Colonic mucosa (tissue), 4 donors: ENCODE data around the gene SCAF1. TPM values are rescaled to one million over a fixed set of nuclear protein-coding genes. Genes with fewer than 3 reads are reported as not detected.

Source experiments
- DNase-seq: peaks from one replicate; pipeline ENCODE4 v3.0.0-alpha.2; 2020
- H3K27ac ChIP-seq: fragments of 200-600 bp; one replicate; pipeline ENCODE4 v1.8.0; 2021
- H3K27me3 ChIP-seq: fragments of 200-600 bp; one replicate; pipeline ENCODE4 v1.8.0; 2021
- H3K36me3 ChIP-seq: fragments of 200-600 bp; one replicate; pipeline ENCODE4 v1.8.0; 2021
- H3K4me1 ChIP-seq: fragments of 200-600 bp; one replicate; pipeline ENCODE4 v1.8.0; 2021; ENCODE audit warnings: mild to moderate bottlenecking
- H3K4me3 ChIP-seq: fragments of 200-600 bp; one replicate; pipeline ENCODE4 v1.8.0; 2021
- H3K9ac ChIP-seq, 2 donors: one replicate each; pipeline ENCODE4 v1.7.0; 2013; ENCODE audit warnings: control low read depth in 2 of 2, low read depth in 2 of 2, low read length in 2 of 2
- H3K9me3 ChIP-seq: fragments of 200-600 bp; one replicate; pipeline ENCODE4 v1.8.0; 2021
- CTCF ChIP-seq: fragments of 200-600 bp; IDR thresholded peaks from one replicate; pipeline ENCODE4 v1.8.0; 2022; ENCODE audit warnings: antibody characterized with exemption, mild to moderate bottlenecking
- intact Hi-C: fragments of 100-400 bp; cut with DNase I; formaldehyde crosslinking; loops from one replicate; pipeline ENCODE4 v1.14.1; 2022
- total RNA-seq, 2 donors: library from RNA; stranded (reverse); fragmentation: NEBNext Ultra II Directional in 1 of 2; extraction: Animal tissue kit (Norgen Biotek cat#: 25700) in 1 of 2; gene quantifications; one replicate each; pipeline ENCODE4 v1.2.1, GENCODE V29; 2021
- donor health status: healthy.
- donor health status: DM: no; HTN: no; CAD: no.
- donor health status: DM: no; HTN: no; CAD: no.

The SCAF1 gene
- total RNA-seq, 2 donors from 2014 or later, result 54.2 to 85.7 TPM

- Histone ChIP-seq H3K9me3 (no peaks in the 10 kb centered on the region), H3K27me3 (peaks cover 6% of the 10 kb centered on the region), H3K9ac (no peak overlapping the region), H3K4me1 (peaks cover 11% of the 10 kb centered on the region), H3K36me3 (no peaks in the 10 kb centered on the region), H3K27ac (no peak overlapping the region), H3K4me3 (no peak overlapping the region)
- intact Hi-C loops, result no loop called here
- no peak for TF ChIP-seq CTCF
- no peak for DNase-seq
Measured at GRCh38 chr19:49684983-49685553, 43.1 kb downstream of the SCAF1 start.

GRCh38 chr19:49685845-49686332 is 43.9 kb downstream of the SCAF1 start:
- H3K9ac ChIP-seq, result no peak overlapping the region
- H3K9me3 ChIP-seq, result no peaks in the 10 kb centered on the region
- H3K27me3 ChIP-seq, result peaks cover 12% of the 10 kb centered on the region
- intact Hi-C loops, result no loop called here
- H3K36me3 ChIP-seq, result no peaks in the 10 kb centered on the region
- peaks cover 5% of the 10 kb centered on the region for H3K4me1 ChIP-seq
- no peak for TF ChIP-seq CTCF
- no peak for DNase-seq
- H3K27ac ChIP-seq, result no peak overlapping the region
- no peak overlapping the region for H3K4me3 ChIP-seq

GRCh38 chr19:49686503-49687088 is 44.6 kb downstream of the SCAF1 start:
- H3K27me3 ChIP-seq, result peaks cover 12% of the 10 kb centered on the region
- H3K9ac ChIP-seq, result no peak overlapping the region
- no peaks in the 10 kb centered on the region for H3K36me3 ChIP-seq
- H3K9me3 ChIP-seq, result no peaks in the 10 kb centered on the region
- peaks cover 4% of the 10 kb centered on the region for H3K4me1 ChIP-seq
- intact Hi-C loops, result no loop called here
- no peak overlapping the region for H3K4me3 ChIP-seq
- TF ChIP-seq CTCF, result no peak
- H3K27ac ChIP-seq, result no peak overlapping the region
- no peak for DNase-seq

- no peak for TF ChIP-seq CTCF
- intact Hi-C loops, result no loop called here
- DNase-seq, result no peak
- Histone ChIP-seq H3K4me1 (peaks cover 4% of the 10 kb centered on the region), H3K9me3 (no peaks in the 10 kb centered on the region), H3K27me3 (peaks cover 12% of the 10 kb centered on the region), H3K27ac (no peak overlapping the region), H3K4me3 (no peak overlapping the region), H3K9ac (no peak overlapping the region), H3K36me3 (no peaks in the 10 kb centered on the region)
Measured at GRCh38 chr19:49687150-49687549, 45.1 kb downstream of the SCAF1 start.

- no peaks in the 10 kb centered on the region for H3K36me3 ChIP-seq
Measured at GRCh38 chr19:49687566-49688316, 45.7 kb downstream of the SCAF1 start.

More at GRCh38 chr19:49687566-49688316, 45.7 kb downstream of the SCAF1 start:
- no peak overlapping the region for H3K4me3 ChIP-seq
- peaks cover 12% of the 10 kb centered on the region for H3K27me3 ChIP-seq
- H3K9ac ChIP-seq, result no peak overlapping the region
- intact Hi-C loops, result no loop called here
- H3K27ac ChIP-seq, result no peak overlapping the region
- no peak for DNase-seq
- H3K9me3 ChIP-seq, result no peaks in the 10 kb centered on the region
- H3K4me1 ChIP-seq, result peaks cover 4% of the 10 kb centered on the region
- no peak for TF ChIP-seq CTCF
